GM11168 (cell line): ENCODE results near the gene C2orf68.
"Not testable (repeated sequence)": the region's sequence is repeated elsewhere in the genome, so short reads cannot be mapped to it uniquely, and the experiment has no call there.

Experiments
- in situ Hi-C: fragments of 300-500 bp; cut with MboI; formaldehyde crosslinking; loops from one replicate; pipeline ENCODE4 v1.12.0; 2022; ENCODE audit warnings: low sequenced_read_pairs; ENCODE audit not compliant: unreplicated experiment

C2orf68 gene

GRCh38 chr2:85611705-85612587 lies at the start of gene C2orf68:
C2orf68 (minus strand) TSS chr2:85612066; CDS start chr2:85611984, 82 bp downstream.
- in situ Hi-C loops, result no loop called here

- in situ Hi-C loops, result no loop called here
Observed at GRCh38 chr2:85661139-85661858, 49.4 kb upstream of the C2orf68 start.

- in situ Hi-C loops, result no loop called here
Observed at GRCh38 chr2:85660725-85661124, 48.9 kb upstream of the C2orf68 start.

- in situ Hi-C loops, result not testable (repeated sequence)
Observed at GRCh38 chr2:85660301-85660700, 48.4 kb upstream of the C2orf68 start.

- in situ Hi-C loops, result no loop called here
Observed at GRCh38 chr2:85659324-85659981, 47.6 kb upstream of the C2orf68 start.

- in situ Hi-C loops, result not testable (repeated sequence)
Observed at GRCh38 chr2:85657399-85657798, 45.5 kb upstream of the C2orf68 start.

- in situ Hi-C loops, result no loop called here
Observed at GRCh38 chr2:85656468-85656867, 44.6 kb upstream of the C2orf68 start.

- in situ Hi-C loops, result no loop called here
Observed at GRCh38 chr2:85655961-85656417, 44.1 kb upstream of the C2orf68 start.

- in situ Hi-C loops, result no loop called here
Observed at GRCh38 chr2:85653996-85654395, 42.1 kb upstream of the C2orf68 start.

- in situ Hi-C loops, result no loop called here
Observed at GRCh38 chr2:85652056-85652455, 40.2 kb upstream of the C2orf68 start.

- in situ Hi-C loops, result no loop called here
Observed at GRCh38 chr2:85651097-85651496, 39.2 kb upstream of the C2orf68 start.

GRCh38 chr2:85650456-85650855 lies 38.6 kb upstream of the C2orf68 start:
- in situ Hi-C loops, result no loop called here

GRCh38 chr2:85649201-85650190 lies 37.6 kb upstream of the C2orf68 start:
- in situ Hi-C loops, result no loop called here

- in situ Hi-C loops, result no loop called here
Observed at GRCh38 chr2:85648619-85649018, 36.8 kb upstream of the C2orf68 start.

- in situ Hi-C loops, result no loop called here
Observed at GRCh38 chr2:85647823-85648526, 36.1 kb upstream of the C2orf68 start.

- in situ Hi-C loops, result no loop called here
Observed at GRCh38 chr2:85646166-85646565, 34.3 kb upstream of the C2orf68 start.

- in situ Hi-C loops, result no loop called here
Observed at GRCh38 chr2:85644909-85645308, 33.0 kb upstream of the C2orf68 start.

- in situ Hi-C loops, result no loop called here
Observed at GRCh38 chr2:85642725-85643124, 30.9 kb upstream of the C2orf68 start.

GRCh38 chr2:85635636-85636035 lies 23.8 kb upstream of the C2orf68 start:
- in situ Hi-C loops, result no loop called here
